Stomach (tissue), 9 donors: Measurements from ENCODE around the gene ITLN1. TPM values are rescaled to one million over a fixed set of nuclear protein-coding genes. Genes with fewer than 3 reads are reported as not detected.
A peak's percentile ranks its signal among the peaks of the same experiment; 100 is the strongest.

ENCODE experiments used
- DNase-seq, 2 donors: peaks; one replicate each; pipeline versions ENCODE4 v3.0.0 to v3.0.0-alpha.2; 2013 to 2019
- H3K27ac ChIP-seq, 5 donors: fragments of 200-600 bp in 4 of 5; sonication (generic) in 4 of 5; one replicate each; pipeline ENCODE4 v1.5.1; 2013 to 2019; ENCODE audit warnings: mild to moderate bottlenecking in 1 of 5, moderate library complexity in 1 of 5
- H3K27me3 ChIP-seq, 3 donors: fragments of 200-600 bp; sonication (generic); one replicate each; pipeline ENCODE4 v1.5.1; 2017 to 2019; ENCODE audit warnings: mixed run types in 1 of 3
- H3K36me3 ChIP-seq, 4 donors: fragments of 200-600 bp; sonication (generic); 1 replicate in 3 of 4; 2 replicates in 1 of 4; pipeline ENCODE4 v1.5.1; 2016 to 2019
- H3K4me1 ChIP-seq, 4 donors: fragments of 200-600 bp; sonication (generic); one replicate each; pipeline ENCODE4 v1.5.1; 2016 to 2019
- H3K4me3 ChIP-seq, 4 donors: fragments of 200-600 bp; sonication (generic) in 3 of 4; one replicate each; pipeline ENCODE4 v1.5.1; 2016 to 2019; ENCODE audit warnings: mild to moderate bottlenecking in 1 of 4
- H3K9me3 ChIP-seq, 4 donors: fragments of 200-600 bp; sonication (generic); one replicate each; pipeline ENCODE4 v1.5.1; 2016 to 2019
- EP300 ChIP-seq: sonication (generic); formaldehyde crosslinking; IDR thresholded peaks from one replicate; pipeline ENCODE4 v1.6.1; 2017; ENCODE audit warnings: antibody characterized with exemption
- POLR2A ChIP-seq, 4 donors: fragments of 450-650 bp; IDR thresholded peaks; one replicate each; pipeline ENCODE4 v1.6.1; 2016; ENCODE audit warnings: antibody characterized with exemption in 4 of 4, control low read depth in 2 of 4, mild to moderate bottlenecking in 1 of 4, moderate library complexity in 1 of 4
- POLR2AphosphoS5 ChIP-seq, 3 donors: sonication (generic); formaldehyde crosslinking; IDR thresholded peaks; one replicate each; pipeline ENCODE4 v1.6.1; 2016; ENCODE audit warnings: antibody characterized with exemption in 3 of 3
- WGBS, 5 donors: extraction: QIAGEN DNeasy Blood & Tissue Kit in 3 of 5; methylation state at CpG; one replicate each; pipeline versions ENCODE4 v1.1.5 to v1.1.7; 2013 to 2018; 5-methylcytosine and 5-hydroxymethylcytosine counted together
- intact Hi-C: fragments of 100-400 bp; cut with DNase I; formaldehyde crosslinking; loops from one replicate; pipeline ENCODE4 v1.15.1; 2023; ENCODE audit warnings: low total_unique reads
- polyA plus RNA-seq, 3 donors: library from polyadenylated mRNA; stranded (reverse); fragments of 200-250 nt; gene quantifications; one replicate each; pipeline ENCODE4 v1.2.3, GENCODE V29; 2013
- total RNA-seq, 5 donors: library from RNA; depleted of rRNA; stranded (reverse); fragments of >200 nt; gene quantifications; one replicate each; pipeline versions ENCODE4 v1.1.0 to v1.2.3, GENCODE V29; 2014 to 2016
- TF ChIP-seq, protein P1 (sequence below), 7 experiments: fragments of 450-650 bp in 4 of 7; fragments of 200-600 bp in 3 of 7; sonication (generic) in 3 of 7; IDR thresholded peaks; one replicate each; pipeline ENCODE4 v1.5.1; 2016 to 2019; ENCODE audit warnings: antibody characterized with exemption in 7 of 7, control low read depth in 2 of 7, mild to moderate bottlenecking in 1 of 7
- donor health status: healthy with polysubstance abuse.
- donor health status: Bipolar disorder and iron deficiency.
- donor health status: healthy.

ITLN1 gene
- total and polyA plus RNA-seq, 8 donors, result 1.2 to 241 (median 10.1) TPM; not detected in 1

DNA sequence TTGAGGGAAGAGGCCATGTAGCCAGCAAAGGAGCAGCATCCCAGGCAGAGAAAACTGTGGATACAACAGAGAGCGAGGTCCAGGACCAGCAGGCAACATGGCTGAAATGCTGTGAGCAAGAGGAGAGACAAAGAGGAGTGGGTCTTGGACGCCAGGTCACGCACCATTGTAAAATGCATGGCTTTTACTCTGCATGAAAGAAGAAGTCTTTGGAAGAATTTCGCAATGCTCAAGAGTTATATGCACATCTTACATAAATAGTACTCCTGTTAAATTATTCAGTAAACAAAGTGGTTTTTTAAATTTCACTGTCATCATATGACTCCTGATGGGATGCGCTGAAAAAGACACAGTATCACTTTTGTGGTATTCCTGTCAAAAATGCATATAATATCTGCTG is 25.8 kb downstream of the ITLN1 start:
- Histone ChIP-seq H3K36me3 (no peaks in the 10 kb centered on the region), H3K27me3 (no peaks in the 10 kb centered on the region), H3K9me3 (no peaks in the 10 kb centered on the region), H3K4me1 (peaks cover 0 to 20% (median 4%) of the 10 kb centered on the region in 4 donors), H3K27ac (no peak overlapping the region), H3K4me3 (no peak overlapping the region)
- 77 to 95% (median 94%) methylated on average over 5 of the region's 5 CpGs for WGBS, 5 donors
- intact Hi-C loops, result no loop called here
- DNase-seq, result no peak
- TF ChIP-seq, protein P1, sequence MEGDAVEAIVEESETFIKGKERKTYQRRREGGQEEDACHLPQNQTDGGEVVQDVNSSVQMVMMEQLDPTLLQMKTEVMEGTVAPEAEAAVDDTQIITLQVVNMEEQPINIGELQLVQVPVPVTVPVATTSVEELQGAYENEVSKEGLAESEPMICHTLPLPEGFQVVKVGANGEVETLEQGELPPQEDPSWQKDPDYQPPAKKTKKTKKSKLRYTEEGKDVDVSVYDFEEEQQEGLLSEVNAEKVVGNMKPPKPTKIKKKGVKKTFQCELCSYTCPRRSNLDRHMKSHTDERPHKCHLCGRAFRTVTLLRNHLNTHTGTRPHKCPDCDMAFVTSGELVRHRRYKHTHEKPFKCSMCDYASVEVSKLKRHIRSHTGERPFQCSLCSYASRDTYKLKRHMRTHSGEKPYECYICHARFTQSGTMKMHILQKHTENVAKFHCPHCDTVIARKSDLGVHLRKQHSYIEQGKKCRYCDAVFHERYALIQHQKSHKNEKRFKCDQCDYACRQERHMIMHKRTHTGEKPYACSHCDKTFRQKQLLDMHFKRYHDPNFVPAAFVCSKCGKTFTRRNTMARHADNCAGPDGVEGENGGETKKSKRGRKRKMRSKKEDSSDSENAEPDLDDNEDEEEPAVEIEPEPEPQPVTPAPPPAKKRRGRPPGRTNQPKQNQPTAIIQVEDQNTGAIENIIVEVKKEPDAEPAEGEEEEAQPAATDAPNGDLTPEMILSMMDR (IDR thresholded peaks at IDR 0.05), result no peak

DNA sequence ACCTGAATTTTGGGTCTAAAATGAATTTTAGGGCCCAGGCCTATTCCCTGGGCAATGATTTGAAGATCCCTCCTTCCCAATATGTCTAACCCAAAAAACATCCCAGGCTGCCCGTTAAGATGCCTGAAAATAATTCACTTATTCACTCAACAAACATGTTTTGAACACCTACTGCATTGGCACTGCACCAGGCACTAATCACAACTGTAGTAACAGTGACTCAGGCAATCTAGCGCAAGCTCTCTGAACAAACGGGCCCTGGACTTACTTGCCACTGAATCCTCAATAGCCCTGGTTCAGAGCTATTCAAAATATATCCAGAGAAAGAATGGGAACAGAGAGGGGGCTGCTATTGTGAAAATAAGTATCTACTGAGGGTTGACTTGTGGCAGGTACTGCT is 26.5 kb downstream of the ITLN1 start:
- H3K4me3 ChIP-seq, result no peak overlapping the region
- 42 to 61% (median 43%) methylated on average over 3 of the region's 3 CpGs for WGBS, 5 donors
- H3K27me3 ChIP-seq, result no peaks in the 10 kb centered on the region
- TF ChIP-seq POLR2A (IDR thresholded peaks at IDR 0.05) (no peak), EP300 (no peak), POLR2AphosphoS5 (IDR thresholded peaks at IDR 0.05) (no peak)
- TF ChIP-seq, protein P1 (IDR thresholded peaks at IDR 0.05), result no peak
- H3K36me3 ChIP-seq, result no peaks in the 10 kb centered on the region
- peak in 1 of 2 donors; percentile 42 for DNase-seq
- peaks cover 0 to 20% (median 4%) of the 10 kb centered on the region in 4 donors for H3K4me1 ChIP-seq
- no peak overlapping the region for H3K27ac ChIP-seq
- H3K9me3 ChIP-seq, result no peaks in the 10 kb centered on the region
- intact Hi-C loops, result no loop called here

DNA sequence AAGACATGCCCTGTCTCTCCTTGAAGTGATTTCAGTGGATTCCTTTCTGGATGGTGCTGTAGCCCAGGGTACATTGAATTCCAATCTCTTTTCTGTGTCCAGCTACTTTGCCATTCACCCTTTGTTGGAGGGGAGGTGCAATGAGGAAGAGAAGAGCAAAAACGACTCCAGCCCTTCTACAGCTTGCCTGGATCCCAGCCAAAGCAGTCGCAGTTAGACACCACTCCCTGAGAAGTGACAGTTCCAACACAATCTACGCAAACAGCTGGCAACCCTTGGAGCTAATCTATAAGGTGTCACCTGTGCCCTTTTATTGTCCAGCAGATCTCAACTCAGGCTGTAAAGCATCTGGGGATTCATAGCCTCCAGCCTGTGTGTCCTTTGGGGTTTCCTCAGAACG is 26.9 kb downstream of the ITLN1 start:
- no peak overlapping the region for H3K27ac ChIP-seq
- peak; percentile 35 to 42 for DNase-seq
- intact Hi-C loops, result no loop called here
- WGBS, 5 donors, result 30 to 53% (median 41%) methylated on average over 4 of the region's 4 CpGs
- H3K36me3 ChIP-seq, result no peaks in the 10 kb centered on the region
- TF ChIP-seq, protein P1 (IDR thresholded peaks at IDR 0.05), result no peak
- no peak for TF ChIP-seq POLR2A (IDR thresholded peaks at IDR 0.05)
- TF ChIP-seq EP300, result no peak
- no peak for TF ChIP-seq POLR2AphosphoS5 (IDR thresholded peaks at IDR 0.05)
- H3K27me3 ChIP-seq, result no peaks in the 10 kb centered on the region
- no peaks in the 10 kb centered on the region for H3K9me3 ChIP-seq
- H3K4me3 ChIP-seq, result no peak overlapping the region
- H3K4me1 ChIP-seq, result peaks cover 0 to 17% (median 4%) of the 10 kb centered on the region in 4 donors

DNA sequence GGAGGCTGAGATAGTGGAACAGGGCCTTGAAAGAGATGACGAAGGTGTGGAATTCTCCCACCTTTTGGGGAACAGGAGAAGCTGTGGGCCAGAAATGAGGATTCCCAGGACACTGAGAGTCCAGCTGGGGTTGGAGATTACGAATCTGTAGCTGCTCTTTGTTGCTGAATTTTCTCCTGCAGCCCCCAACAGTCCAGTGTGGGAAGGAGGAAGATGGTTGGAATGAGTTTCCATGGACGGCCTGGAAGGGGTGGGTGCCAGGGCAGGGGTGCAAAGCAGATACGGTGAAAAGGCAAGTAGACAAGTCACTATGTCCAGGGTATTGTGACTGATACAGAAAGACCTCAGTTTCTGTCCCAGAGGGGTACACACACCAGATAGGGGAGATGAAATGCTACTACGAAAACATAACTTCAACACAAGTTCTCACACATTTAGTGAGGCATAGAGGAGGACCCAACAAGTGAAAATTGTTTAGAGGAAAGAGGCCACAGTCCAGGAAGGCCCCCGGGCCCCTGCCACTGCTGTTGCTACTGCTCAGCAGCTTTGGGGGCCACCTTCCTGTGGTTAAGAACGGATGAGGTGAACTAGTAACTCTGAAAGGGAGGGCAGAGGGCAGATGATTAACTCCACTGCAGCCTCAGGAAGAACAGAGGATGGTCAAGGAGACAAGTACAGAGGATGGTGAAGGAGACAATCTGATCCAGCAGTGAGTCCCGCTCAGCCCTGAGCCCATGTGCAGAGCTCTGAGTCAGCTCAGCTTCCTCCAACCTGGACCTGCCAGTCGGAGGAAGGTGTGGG is 29.6 kb downstream of the ITLN1 start:
- H3K9me3 ChIP-seq, result peaks cover 0 to 4% (median 0%) of the 10 kb centered on the region in 4 donors
- H3K27me3 ChIP-seq, result no peaks in the 10 kb centered on the region
- no peak overlapping the region for H3K4me3 ChIP-seq
- H3K27ac ChIP-seq, result no peak overlapping the region
- TF ChIP-seq POLR2AphosphoS5 (IDR thresholded peaks at IDR 0.05) (no peak), POLR2A (IDR thresholded peaks at IDR 0.05) (no peak), EP300 (no peak)
- TF ChIP-seq, protein P1 (IDR thresholded peaks at IDR 0.05), result no peak
- no peak for DNase-seq
- peaks cover 0 to 8% (median 4%) of the 10 kb centered on the region in 4 donors for H3K4me1 ChIP-seq
- H3K36me3 ChIP-seq, result no peaks in the 10 kb centered on the region
- whole genome bisulfite sequencing, 5 donors, result 61 to 81% (median 71%) methylated on average over 9 of the region's 9 CpGs
- intact Hi-C loops, result no loop called here
